Body of pancreas (tissue), 4 donors: ENCODE measurements around the gene TGFBR3.

Experiments
- CTCF ChIP-seq, 7 experiments: fragments of 450-650 bp in 4 of 7; fragments of 200-600 bp in 3 of 7; sonication (generic) in 3 of 7; IDR thresholded peaks; one replicate each; pipeline ENCODE4 v1.5.1; 2016 to 2019; ENCODE audit warnings: antibody characterized with exemption in 7 of 7
- POLR2A ChIP-seq, 3 donors: fragments of 450-650 bp; IDR thresholded peaks; one replicate each; pipeline ENCODE4 v1.6.1; 2016; ENCODE audit warnings: antibody characterized with exemption in 3 of 3, mild to moderate bottlenecking in 2 of 3

DNA sequence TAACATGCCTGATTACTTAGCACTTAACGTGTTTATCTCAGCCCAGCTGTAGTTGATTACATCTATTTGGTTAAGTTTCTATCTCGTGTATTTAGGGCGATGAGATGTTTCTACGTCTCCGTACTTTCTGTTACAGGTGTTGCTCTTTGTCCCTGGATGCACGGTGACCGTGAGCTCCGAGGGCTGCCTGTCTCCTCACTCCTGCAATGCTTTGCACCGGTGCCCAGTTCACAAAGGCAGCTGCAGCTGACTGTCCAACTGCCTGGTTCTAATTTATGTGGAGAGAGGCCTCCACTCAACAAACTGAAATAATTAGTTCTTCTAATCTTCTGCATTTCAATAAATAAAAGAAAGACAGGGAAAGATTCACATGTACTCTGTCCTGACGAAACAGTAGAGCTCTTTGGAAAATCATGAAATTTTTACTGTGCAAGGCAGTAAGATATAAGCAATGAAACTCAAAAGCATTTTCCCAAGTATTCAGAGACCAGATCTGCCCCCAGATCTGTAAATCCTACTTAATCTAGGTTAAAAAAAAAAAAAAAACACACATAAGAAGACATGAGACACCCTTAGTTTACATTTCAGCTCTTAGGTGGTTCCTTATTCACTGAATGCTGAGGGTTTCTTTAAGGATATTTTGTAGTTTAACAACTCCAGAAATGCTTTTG, 108.2 kb downstream of the TGFBR3 start:
- TF ChIP-seq CTCF (IDR thresholded peaks at IDR 0.05): no peak
- TF ChIP-seq POLR2A (IDR thresholded peaks at IDR 0.05): no peak
